ENCODE results near the gene AUTS2. TPM values are rescaled to one million over a fixed set of nuclear protein-coding genes. Genes with fewer than 3 reads are reported as not detected.

The AUTS2 gene
- total RNA-seq, 2 experiments from 2014 or later = 16.9 to 17.7 TPM

- H3K27me3 Mint-ChIP-seq = no peaks in the 10 kb centered on the region
- H3K27ac Mint-ChIP-seq = no peak overlapping the region
- H3K9me3 Mint-ChIP-seq = peaks cover 10% of the 10 kb centered on the region
- peaks cover 32% of the 10 kb centered on the region for H3K4me1 Mint-ChIP-seq
- ChIA-PET CTCF (no interaction called here), POLR2A (interaction anchor here (1.1 kb wide), 1 partner anchor 10 kb away, joined by 3 read pairs; no protein-coding TSS in a partner anchor)
- no peaks in the 10 kb centered on the region for H3K36me3 Mint-ChIP-seq (ENCODE audit: low read depth)
- no peak for DNase-seq
- no peak overlapping the region for H3K4me3 Mint-ChIP-seq
These were observed 715.4 kb downstream of the AUTS2 start for GRCh38 chr7:70313687-70314086.

GRCh38 chr7:70314221-70314620 lies 715.9 kb downstream of the AUTS2 start:
- CTCF ChIA-PET = no interaction called here
- Mint-ChIP-seq H3K27ac (no peak overlapping the region), H3K27me3 (no peaks in the 10 kb centered on the region), H3K36me3 (ENCODE audit: low read depth) (no peaks in the 10 kb centered on the region), H3K4me1 (peaks cover 33% of the 10 kb centered on the region), H3K4me3 (no peak overlapping the region), H3K9me3 (peaks cover 10% of the 10 kb centered on the region)
- DNase-seq = no peak
- POLR2A ChIA-PET = no interaction called here

- Mint-ChIP-seq H3K9me3 (peaks cover 10% of the 10 kb centered on the region), H3K27me3 (no peaks in the 10 kb centered on the region), H3K4me3 (peak overlapping the region; percentile 11), H3K27ac (peak overlapping the region; percentile 66), H3K4me1 (peaks cover 33% of the 10 kb centered on the region), H3K36me3 (ENCODE audit: low read depth) (no peaks in the 10 kb centered on the region)
- peak; percentile 49 for DNase-seq
- ChIA-PET CTCF (interaction anchor here (0.7 to 1.9 kb wide), 2 partner anchors 9 to 173 kb away, joined by 5 to 7 read pairs; no protein-coding TSS in a partner anchor), POLR2A (no interaction called here)
These were observed 718.5 kb downstream of the AUTS2 start for GRCh38 chr7:70316745-70317144.

GRCh38 chr7:70317356-70317755 lies 719.1 kb downstream of the AUTS2 start:
- H3K27me3 Mint-ChIP-seq = no peaks in the 10 kb centered on the region
- H3K9me3 Mint-ChIP-seq = peaks cover 10% of the 10 kb centered on the region
- no peak for DNase-seq
- H3K27ac Mint-ChIP-seq = no peak overlapping the region
- H3K36me3 Mint-ChIP-seq (ENCODE audit: low read depth) = no peaks in the 10 kb centered on the region
- CTCF ChIA-PET = interaction anchor here (1.9 kb wide), 1 partner anchor 10 kb away, joined by 7 read pairs; no protein-coding TSS in a partner anchor
- H3K4me1 Mint-ChIP-seq = peaks cover 30% of the 10 kb centered on the region
- POLR2A ChIA-PET = no interaction called here
- H3K4me3 Mint-ChIP-seq = no peak overlapping the region

GRCh38 chr7:70318511-70318910 lies 720.2 kb downstream of the AUTS2 start:
- H3K27ac Mint-ChIP-seq = no peak overlapping the region
- H3K9me3 Mint-ChIP-seq = peaks cover 10% of the 10 kb centered on the region
- no peak overlapping the region for H3K4me3 Mint-ChIP-seq
- H3K4me1 Mint-ChIP-seq = peaks cover 23% of the 10 kb centered on the region
- H3K27me3 Mint-ChIP-seq = no peaks in the 10 kb centered on the region
- ChIA-PET POLR2A (no interaction called here), CTCF (no interaction called here)
- no peak for DNase-seq
- no peaks in the 10 kb centered on the region for H3K36me3 Mint-ChIP-seq (ENCODE audit: low read depth)

- Mint-ChIP-seq H3K27ac (no peak overlapping the region), H3K9me3 (peaks cover 11% of the 10 kb centered on the region), H3K4me3 (no peak overlapping the region), H3K27me3 (no peaks in the 10 kb centered on the region), H3K36me3 (ENCODE audit: low read depth) (no peaks in the 10 kb centered on the region), H3K4me1 (peaks cover 23% of the 10 kb centered on the region)
- ChIA-PET POLR2A (no interaction called here), CTCF (no interaction called here)
- no peak for DNase-seq
These were observed 720.8 kb downstream of the AUTS2 start for GRCh38 chr7:70319057-70319456.

- H3K4me1 Mint-ChIP-seq = peaks cover 28% of the 10 kb centered on the region
- no peak overlapping the region for H3K27ac Mint-ChIP-seq
- CTCF ChIA-PET = no interaction called here
These were observed 722.8 kb downstream of the AUTS2 start for GRCh38 chr7:70321016-70321590.

GRCh38 chr7:70322856-70323255 lies 724.6 kb downstream of the AUTS2 start:
- POLR2A ChIA-PET = interaction anchor here (0.7 kb wide), 1 partner anchor 10 kb away, joined by 3 read pairs; no protein-coding TSS in a partner anchor

More at GRCh38 chr7:70321016-70321590, 722.8 kb downstream of the AUTS2 start:
- POLR2A ChIA-PET = no interaction called here
- Mint-ChIP-seq H3K27me3 (no peaks in the 10 kb centered on the region), H3K36me3 (ENCODE audit: low read depth) (no peaks in the 10 kb centered on the region), H3K9me3 (peaks cover 2% of the 10 kb centered on the region), H3K4me3 (no peak overlapping the region)
- DNase-seq = no peak

GRCh38 chr7:70325509-70326101 lies 727.3 kb downstream of the AUTS2 start:
- ChIA-PET CTCF (no interaction called here), POLR2A (no interaction called here)
- no peaks in the 10 kb centered on the region for H3K36me3 Mint-ChIP-seq (ENCODE audit: low read depth)
- peaks cover 8% of the 10 kb centered on the region for H3K4me1 Mint-ChIP-seq
- no peaks in the 10 kb centered on the region for H3K27me3 Mint-ChIP-seq
- DNase-seq = no peak
- no peak overlapping the region for H3K27ac Mint-ChIP-seq
- no peak overlapping the region for H3K4me3 Mint-ChIP-seq
- peaks cover 2% of the 10 kb centered on the region for H3K9me3 Mint-ChIP-seq

More at GRCh38 chr7:70322856-70323255, 724.6 kb downstream of the AUTS2 start:
- CTCF ChIA-PET = no interaction called here
- Mint-ChIP-seq H3K9me3 (peaks cover 2% of the 10 kb centered on the region), H3K27ac (no peak overlapping the region), H3K27me3 (no peaks in the 10 kb centered on the region), H3K4me3 (no peak overlapping the region), H3K36me3 (ENCODE audit: low read depth) (no peaks in the 10 kb centered on the region), H3K4me1 (peaks cover 17% of the 10 kb centered on the region)
- no peak for DNase-seq

- Mint-ChIP-seq H3K27ac (no peak overlapping the region), H3K36me3 (ENCODE audit: low read depth) (no peaks in the 10 kb centered on the region), H3K9me3 (no peaks in the 10 kb centered on the region), H3K4me3 (no peak overlapping the region), H3K4me1 (peaks cover 16% of the 10 kb centered on the region), H3K27me3 (peaks cover 2% of the 10 kb centered on the region)
- DNase-seq = no peak
- ChIA-PET CTCF (interaction anchor here (0.6 kb wide), 1 partner anchor 121 kb away, joined by 3 read pairs; no protein-coding TSS in a partner anchor), POLR2A (no interaction called here)
These were observed 736.0 kb downstream of the AUTS2 start for GRCh38 chr7:70334295-70334694.

- H3K27me3 Mint-ChIP-seq = peaks cover 2% of the 10 kb centered on the region
These were observed 736.6 kb downstream of the AUTS2 start for GRCh38 chr7:70334871-70335270.

GRCh38 chr7:70336536-70336935 lies 738.3 kb downstream of the AUTS2 start:
- H3K27ac Mint-ChIP-seq = no peak overlapping the region
- H3K36me3 Mint-ChIP-seq (ENCODE audit: low read depth) = no peaks in the 10 kb centered on the region
- no peak for DNase-seq
- H3K4me3 Mint-ChIP-seq = no peak overlapping the region
- ChIA-PET CTCF (interaction anchor here (0.6 kb wide), 1 partner anchor 207 kb away, joined by 4 read pairs; no protein-coding TSS in a partner anchor), POLR2A (no interaction called here)
- H3K27me3 Mint-ChIP-seq = peaks cover 2% of the 10 kb centered on the region
- peaks cover 16% of the 10 kb centered on the region for H3K4me1 Mint-ChIP-seq
- no peaks in the 10 kb centered on the region for H3K9me3 Mint-ChIP-seq

More at GRCh38 chr7:70334871-70335270, 736.6 kb downstream of the AUTS2 start:
- Mint-ChIP-seq H3K4me1 (peaks cover 16% of the 10 kb centered on the region), H3K36me3 (ENCODE audit: low read depth) (no peaks in the 10 kb centered on the region), H3K9me3 (no peaks in the 10 kb centered on the region), H3K27ac (peak overlapping the region; percentile 32), H3K4me3 (no peak overlapping the region)
- no peak for DNase-seq
- POLR2A ChIA-PET = no interaction called here
- CTCF ChIA-PET = no interaction called here

- CTCF ChIA-PET = no interaction called here
- H3K4me1 Mint-ChIP-seq = peaks cover 16% of the 10 kb centered on the region
- POLR2A ChIA-PET = no interaction called here
- no peaks in the 10 kb centered on the region for H3K27me3 Mint-ChIP-seq
- no peaks in the 10 kb centered on the region for H3K9me3 Mint-ChIP-seq
- no peak for DNase-seq
- no peak overlapping the region for H3K27ac Mint-ChIP-seq
- no peaks in the 10 kb centered on the region for H3K36me3 Mint-ChIP-seq (ENCODE audit: low read depth)
- H3K4me3 Mint-ChIP-seq = no peak overlapping the region
These were observed 739.7 kb downstream of the AUTS2 start for GRCh38 chr7:70338015-70338414.

GRCh38 chr7:70340236-70340635 lies 742.0 kb downstream of the AUTS2 start:
- Mint-ChIP-seq H3K36me3 (ENCODE audit: low read depth) (no peaks in the 10 kb centered on the region), H3K4me1 (peaks cover 4% of the 10 kb centered on the region), H3K27me3 (no peaks in the 10 kb centered on the region), H3K27ac (no peak overlapping the region), H3K9me3 (no peaks in the 10 kb centered on the region), H3K4me3 (no peak overlapping the region)
- CTCF ChIA-PET = no interaction called here
- POLR2A ChIA-PET = no interaction called here
- no peak for DNase-seq
